NOMO-1 treated with DMSO at 0.1 percent for 48 hours (cell line): Measurements from ENCODE around the gene GPR157.
A peak's percentile ranks its signal among the peaks of the same experiment; 100 is the strongest.

Source experiments
- DNase-seq: peaks from one replicate; lab custom pipeline; 2025; ENCODE audit not compliant: unreplicated experiment; lab: John Stamatoyannopoulos, UW

GPR157 gene

DNA sequence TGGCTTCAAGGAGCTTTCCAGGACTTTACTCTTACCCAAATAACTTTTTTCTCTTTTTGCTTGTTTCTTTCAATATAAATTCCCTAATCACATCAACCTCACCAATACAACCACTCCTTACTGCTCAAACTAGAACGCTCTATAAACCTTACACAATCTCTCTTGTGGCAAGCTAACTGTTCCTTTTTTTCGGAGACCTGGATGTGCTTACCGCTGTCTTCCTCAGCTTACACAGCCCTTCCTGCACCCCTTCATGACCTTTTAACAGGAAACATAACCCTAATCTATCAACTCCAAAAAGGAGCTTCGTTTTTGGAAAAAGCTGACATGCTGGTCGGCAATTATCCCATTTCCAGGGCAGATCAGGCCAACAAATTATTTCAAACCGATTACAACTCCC, 35.3 kb downstream of the GPR157 start:
- peak; percentile 58 for DNase-seq

DNA sequence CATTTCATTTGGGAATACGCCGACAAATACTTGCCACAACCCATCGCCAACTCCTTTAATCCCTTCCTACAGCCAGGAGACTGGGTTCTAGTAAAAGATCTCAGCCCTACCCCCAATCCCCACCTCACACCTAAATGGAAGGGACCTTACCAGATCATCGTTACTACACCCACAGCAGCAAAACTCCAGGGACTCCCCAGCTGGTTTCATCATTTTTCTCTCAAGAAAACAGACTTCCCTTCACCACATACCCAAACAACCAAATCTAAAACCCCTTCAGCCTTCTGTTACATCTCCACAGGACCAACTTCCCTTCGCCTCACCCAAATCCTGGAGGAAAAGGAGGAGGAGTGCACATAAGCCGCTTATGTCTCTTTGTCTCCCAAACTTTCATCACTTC, 35.8 kb downstream of the GPR157 start:
- DNase-seq = no peak

DNA sequence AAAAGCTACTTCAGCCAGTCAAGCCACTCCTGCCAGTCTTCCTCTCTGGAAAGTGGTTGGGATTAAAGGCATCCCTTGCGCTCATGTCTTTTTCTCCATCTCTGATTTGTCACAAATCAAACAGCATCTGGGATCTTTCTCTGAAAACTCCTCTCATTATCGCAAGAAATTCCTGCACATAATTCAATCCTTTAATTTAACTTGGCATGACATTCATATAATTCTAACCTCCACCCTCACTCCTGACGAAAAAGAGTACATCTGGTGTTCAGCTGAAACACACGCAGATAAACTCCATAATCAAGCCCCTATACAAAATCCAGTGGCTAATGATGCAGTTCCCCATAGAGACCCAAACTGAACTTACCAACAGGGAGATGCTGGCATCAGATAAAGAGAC, 40.1 kb downstream of the GPR157 start:
- no peak for DNase-seq

DNA sequence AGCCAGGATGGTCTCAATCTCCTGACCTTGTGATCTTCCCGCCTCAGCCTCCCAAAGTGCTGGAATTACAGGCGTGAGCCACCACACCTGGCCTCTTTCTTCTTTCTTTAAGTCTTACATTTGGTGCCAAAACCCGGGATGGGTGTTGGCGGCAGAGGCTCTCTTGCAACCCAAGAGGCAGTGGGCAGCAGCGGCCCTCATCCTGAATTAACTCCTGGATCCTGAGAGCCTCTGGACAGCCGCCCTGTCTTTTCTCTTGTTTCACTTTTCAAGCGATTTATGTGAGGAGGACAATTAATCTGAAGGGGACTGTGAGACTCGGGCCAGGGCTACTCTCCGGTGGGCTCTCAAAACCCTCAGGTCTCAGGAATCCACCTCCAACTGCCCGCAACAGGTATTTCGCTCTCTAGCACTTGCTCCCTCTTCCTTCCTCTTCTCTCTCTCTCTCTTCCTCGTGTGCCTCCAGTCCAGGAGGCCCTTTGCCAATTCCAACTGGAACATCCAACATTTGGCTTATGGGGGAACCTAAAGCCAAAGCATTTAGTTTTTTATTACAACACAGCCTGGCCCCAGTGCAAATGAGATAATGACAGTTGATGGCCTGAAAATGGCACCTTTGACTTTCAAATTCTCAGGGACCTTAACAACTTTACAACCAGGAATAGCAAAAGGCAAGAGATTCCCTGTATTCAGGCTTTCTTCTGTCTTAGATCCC, 41.3 kb downstream of the GPR157 start:
- DNase-seq = no peak

DNA sequence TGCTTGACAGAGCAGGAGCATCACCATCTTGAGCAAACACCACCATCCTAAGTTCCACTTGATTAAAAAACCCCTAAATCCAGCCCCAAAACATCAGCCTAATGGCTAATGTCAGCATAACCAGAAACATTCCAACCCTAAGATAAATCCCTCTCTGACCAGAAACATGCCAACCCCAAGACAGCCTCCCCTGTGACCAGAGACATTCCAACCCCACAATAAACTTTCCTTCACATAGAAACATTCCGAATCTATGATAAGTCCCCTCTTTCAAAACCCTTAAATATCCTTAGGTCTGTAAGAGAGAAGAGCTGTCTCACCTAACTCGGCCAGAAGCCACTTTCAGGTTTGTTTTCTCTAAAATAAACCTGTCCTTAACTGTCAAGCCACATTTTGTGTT, 42.1 kb downstream of the GPR157 start:
- no peak for DNase-seq

DNA sequence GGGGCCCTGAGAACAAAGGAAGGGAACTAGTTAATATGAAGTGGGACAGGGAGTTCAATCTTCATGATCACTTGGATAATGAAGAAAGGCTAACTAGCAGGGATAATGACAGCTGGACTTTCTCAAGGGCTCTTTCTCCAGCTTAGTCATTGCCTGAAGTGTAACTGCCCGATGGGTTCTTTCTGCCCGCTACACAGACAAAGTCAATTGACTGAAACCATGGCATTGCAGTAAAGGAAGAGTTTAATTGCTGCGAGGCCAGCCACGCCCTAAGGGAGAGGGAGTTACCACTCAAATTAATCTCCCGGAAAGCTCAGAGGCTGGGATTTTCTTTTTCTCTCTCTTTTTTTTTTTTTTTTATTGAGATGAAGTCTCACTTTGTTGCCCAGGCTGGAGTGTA, 42.9 kb downstream of the GPR157 start:
- DNase-seq = peak; percentile 13

DNA sequence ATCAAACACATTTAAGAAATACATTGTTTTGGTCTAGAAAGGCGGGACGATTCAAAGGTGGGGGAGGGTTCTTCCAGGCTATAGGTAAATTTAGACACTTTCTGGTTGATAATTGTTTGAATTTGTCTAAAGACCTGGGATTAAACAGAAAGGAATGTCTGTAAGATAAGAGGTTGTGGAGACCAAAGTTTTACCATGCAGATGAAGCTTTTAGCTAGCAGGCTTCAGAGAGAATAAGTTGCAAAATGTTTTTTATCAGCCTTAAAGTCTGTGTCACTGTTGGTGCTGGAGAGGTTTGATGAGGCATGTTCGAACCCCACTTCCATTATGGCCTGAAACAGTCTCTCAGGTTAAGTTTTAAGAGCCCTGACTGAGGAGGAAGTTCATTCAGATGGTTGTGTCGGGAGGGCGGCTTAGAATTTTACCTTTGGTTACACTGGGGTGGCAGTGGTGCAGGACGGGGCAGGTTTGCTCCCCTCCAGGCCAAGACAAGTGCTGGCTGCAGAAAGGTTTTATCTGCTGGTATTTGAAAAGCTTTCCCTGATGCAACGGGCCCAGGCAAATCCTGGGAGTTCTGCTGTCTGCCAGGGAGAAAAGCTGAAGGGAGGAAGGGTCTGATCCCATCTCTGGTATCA, 43.5 kb downstream of the GPR157 start:
- no peak for DNase-seq

DNA sequence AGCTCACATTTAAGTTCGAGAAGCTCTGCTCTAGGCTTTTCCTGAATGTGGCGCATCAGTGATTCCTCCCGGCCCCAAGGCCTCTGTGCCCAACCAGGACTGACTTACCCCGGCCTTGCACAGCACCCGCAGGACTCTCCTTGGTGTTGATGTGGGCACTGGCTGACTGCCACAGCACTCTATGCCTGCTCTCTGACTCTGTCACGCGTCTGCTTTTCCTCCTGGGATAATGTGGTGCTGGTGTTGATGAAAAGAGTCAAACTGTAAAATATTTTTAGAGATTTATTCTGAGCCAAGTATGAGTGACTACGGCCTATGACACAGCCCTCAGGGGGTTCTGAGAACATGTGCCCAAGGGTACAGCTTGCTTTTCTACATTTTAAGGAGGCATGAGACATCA, 44.0 kb downstream of the GPR157 start:
- no peak for DNase-seq

DNA sequence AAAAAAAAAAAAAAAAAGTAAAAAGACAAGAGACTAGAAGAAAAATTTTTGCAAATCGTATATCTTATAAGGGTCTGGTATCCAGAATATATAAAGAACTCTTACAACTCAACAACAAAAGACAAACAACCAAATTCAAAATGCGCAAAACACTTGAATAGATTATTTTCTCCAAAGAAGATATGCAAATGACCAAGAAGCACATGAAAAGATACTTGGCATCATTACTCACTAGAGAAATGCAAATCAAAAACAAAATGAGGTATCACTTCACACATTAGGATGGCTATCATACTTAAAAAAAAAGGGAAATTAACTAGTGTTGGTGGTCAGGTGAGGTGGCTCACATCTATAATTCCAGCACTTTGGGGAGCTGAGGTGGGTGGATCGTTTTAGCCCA, 47.4 kb downstream of the GPR157 start:
- no peak for DNase-seq

DNA sequence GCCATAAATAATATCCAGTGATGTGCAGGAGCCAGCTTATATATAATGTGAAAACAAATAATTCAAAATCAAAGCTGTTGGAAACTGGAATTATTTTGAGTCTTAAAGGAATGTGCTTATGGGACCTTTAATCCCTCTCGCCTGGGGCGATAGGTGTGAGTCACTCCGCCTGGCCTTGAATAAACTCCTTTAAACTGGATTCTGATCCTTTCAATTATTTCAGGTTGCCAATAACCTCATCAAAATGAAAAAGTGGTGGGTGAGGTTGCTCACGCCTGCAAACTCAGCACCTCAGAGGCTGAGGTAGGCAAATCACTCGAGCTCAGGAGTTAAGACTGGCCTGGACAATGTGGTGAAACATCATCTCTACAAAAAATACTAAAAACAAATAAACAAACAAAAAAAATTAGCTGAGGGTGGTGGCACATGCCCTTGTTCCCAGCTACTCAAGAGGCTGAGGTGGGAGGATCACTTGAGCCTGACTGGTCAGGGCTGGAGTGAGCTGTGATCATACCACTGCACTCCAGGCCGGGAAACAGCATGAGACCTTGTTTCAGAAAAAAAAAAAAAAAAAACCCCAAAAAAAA, 48.1 kb downstream of the GPR157 start:
- DNase-seq = no peak

DNA sequence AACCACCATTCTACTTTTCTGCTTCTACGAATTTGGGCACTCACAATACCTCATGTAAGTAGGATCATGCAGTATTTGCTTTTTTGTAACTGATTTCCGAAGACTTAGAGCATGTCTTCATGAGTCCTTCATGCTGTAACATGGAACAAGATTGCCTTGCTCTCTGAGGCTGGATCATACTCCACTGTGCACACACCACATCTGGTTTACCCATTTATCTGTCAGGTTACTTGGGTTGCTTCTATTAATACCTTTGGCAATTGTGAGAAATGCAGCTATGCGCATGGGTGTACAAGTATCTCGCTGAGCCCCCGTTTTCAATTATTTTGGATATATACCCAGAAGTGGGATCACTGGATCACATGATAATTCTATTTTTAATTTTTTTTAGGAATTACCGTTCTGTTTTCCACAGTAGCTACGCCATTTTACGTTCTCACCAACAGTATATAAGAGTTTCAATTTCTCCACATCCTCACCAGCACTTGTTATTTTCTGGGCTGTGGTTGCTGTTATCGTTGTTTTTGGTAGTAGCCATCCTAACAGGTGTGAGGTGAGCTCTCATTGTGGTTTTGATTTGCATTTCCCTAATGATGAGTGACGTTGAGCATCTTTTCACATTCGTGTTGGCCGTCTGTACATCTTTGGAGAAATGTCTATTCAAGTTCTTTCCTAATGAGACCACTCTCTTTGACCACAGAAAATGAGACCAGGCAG, 48.8 kb downstream of the GPR157 start:
- no peak for DNase-seq

DNA sequence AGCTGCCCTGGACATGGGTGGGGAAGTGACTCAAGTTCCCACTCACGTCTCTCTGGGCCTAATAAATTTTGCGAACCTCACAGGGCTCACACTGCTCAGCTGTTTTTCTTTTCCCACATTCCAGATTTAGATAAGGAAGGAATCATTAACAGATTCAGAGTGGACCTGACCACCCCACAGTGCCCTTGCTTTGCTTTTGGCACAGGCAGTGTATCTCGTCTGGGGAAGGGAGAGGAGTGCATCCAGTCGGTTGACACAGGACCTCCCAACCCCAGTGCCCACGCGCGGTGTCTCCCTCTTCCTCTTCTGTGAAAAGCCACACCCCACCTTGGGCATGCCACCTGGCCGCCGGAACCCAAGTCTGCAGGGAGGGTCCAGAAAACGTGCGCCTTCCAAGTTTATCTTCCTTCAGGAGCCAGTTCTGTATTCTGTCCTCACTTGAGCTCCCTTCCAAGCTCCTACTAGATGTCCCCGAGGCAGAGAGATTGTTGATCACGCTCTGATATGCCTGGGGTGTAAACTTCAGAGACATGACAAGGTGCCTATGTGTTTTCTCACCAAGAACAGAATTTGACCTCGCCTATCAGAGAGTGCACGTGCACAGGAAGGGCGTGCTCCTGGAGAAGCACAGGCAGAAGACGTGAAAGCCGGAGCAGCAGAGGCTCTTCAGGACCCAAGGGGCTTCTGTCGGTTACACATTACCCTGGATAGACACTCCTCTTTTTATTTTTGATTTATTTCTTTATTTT, 50.0 kb downstream of the GPR157 start:
- DNase-seq = no peak

DNA sequence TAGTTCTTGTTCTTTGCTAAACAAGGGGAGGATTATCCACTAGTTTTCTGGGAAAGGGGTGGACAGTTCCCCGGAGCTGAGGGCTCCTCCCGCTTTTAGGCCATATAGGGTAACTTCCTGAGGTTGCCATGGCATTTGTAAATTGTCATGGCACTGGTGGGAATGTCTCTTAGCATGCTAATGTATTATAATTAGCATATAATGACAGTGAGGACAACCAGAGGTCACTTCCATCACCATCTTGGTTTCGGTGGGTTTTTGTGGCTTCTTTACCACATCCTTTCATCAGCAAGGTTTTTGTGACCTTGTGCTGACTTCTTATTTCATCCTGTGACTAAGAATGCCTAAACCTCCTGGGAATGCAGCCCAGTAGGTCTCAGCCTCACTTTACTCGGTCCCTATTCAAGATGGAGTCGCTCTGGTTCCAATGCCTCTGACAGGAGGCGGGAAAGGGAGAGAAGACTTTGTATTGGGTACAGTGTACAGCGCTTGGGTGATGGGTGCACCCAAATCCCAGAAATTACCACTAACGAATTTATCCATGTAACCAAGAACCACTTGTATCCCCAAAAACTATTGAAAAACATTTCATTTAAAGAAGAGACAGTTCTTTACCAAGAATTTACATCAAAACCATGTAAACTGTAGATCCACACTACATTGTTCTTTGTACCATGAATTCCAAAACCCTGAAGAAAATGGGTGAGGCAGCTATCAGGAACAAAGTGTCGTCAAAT, 50.7 kb downstream of the GPR157 start:
- peak; percentile 62 for DNase-seq

DNA sequence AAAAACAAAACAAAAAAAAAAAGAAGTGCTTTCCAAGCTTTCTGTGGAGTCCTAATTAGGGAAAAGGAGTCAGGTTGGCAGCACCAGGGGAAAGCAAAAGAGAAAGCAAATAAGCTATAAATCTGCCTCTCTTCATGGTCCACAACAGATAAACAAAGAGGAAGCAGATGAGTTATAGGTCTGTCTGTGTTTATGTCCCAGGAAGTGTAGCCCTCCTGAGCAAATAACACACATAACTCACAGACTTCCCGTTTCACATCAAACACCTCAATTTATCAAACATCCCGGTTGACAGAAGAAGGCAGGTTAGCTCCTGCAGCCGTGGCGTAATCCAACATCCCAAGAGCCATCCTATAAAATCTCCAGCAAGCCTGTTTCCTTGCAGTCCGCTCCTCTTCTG, 53.9 kb downstream of the GPR157 start:
- DNase-seq = peak; percentile 89

DNA sequence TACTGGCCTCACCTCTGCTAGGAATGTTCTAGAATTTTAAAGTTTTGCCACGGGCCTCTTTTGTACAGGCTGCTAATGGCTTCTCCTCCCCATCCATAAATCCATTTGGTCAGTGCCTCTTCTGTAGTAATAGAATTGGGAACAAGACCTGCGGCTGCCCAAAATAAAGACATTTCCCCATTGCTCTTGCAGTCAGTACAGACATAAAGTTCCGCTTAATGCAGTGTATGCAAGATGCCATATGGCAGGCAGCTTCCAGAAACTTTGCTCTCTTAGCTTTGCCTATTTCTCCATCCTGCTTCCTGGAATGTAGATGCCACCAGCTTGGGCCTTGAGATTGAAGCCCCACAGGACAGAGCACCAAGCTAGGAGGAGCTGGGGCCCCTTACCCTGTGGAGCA, 55.8 kb downstream of the GPR157 start:
- DNase-seq = peak; percentile 57

DNA sequence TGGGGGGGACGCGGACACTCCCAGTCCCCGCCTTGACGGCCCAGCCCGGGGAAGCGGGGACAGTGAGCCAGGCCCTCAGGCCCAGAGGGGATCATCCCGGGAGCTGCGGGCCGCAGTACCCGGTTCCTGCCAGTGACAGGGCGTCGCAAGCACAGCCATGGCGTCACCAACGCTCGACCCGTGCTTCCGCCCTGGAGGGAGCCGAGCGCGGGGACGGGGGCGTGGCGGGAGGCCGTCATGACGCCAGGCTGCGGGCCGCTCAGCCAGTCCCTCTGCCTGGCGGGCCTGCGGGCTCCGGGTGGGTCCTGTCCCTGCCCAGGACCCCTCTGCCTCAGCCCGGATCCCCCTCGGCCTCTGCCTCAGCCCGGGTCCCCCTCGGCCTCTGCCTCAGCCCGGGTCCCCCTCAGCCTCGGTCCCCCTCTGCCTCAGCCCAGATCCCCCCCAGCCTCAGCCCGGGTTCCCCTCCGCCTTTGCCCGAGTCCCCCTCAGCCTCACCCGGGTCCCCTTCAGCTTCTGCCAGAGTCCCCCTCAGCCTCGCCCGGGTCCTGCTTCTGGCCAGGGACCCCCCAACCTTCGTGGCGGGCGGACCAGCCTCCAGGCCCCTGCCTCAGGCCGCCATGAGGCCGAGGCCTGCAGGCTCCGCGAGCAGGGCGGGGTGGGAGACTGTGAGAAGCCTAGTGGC, 57.2 kb downstream of the GPR157 start:
- no peak for DNase-seq

DNA sequence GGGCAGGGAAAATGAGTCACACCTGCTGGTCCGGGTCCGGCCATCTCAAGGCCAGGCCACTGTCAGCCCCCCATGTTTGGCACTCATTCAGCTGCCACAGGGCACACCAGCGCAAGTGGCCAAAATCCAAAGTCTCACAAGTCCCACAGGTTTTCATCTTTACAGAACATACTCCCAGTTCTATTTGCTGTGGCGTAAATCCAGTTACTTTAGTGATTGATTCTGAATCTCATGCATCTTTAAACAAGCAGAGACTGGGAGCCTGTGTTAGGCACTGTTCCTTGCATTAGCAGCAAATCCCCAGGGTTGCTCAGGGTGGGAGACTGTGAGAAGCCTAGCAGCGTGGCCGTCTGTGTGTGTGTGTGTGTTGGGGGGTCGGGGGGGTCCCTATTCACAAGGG, 58.4 kb downstream of the GPR157 start:
- no peak for DNase-seq

DNA sequence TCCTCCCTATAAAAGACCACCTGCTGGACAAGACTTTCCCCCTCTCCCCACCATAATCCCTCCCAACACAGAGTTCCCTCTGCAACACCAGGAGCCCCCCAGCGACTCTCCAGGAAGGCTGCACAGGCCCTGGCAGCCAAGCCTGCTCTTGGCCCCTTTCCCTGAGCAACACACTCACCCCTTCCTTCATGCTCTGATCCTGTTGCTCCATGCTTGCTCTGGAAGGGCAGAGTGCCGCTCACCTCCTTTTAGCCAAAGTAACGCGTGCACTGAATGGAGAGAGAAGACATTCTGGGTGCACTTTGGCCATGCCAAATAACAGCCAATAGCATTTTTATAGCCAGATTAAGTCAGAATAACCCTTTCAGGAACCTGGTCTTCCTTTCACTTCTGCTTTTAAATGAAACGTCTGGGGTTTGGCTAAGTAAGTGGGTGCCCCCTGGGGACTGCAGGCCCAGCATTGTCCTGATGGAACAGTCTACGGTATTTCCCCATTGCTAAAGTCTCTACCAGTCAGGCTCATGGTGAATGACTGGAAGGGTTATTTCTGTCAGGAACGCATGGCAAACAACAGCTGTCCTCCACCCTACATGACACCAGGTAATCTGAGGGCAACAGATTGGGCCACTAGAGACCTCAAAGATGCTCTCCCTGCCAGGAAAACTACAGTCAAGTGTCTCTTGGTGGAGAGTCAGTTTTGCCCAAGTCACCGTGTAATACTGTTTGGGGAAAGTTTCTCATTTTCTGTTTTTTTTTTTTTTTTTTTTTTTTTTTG, 59.4 kb downstream of the GPR157 start, which contains the start of gene SLC2A5:
SLC2A5 (minus strand) TSS at position 310 of the 775 bp plus-strand sequence; CDS start at position 211, 99 bp downstream.
- DNase-seq = peak; percentile 97

DNA sequence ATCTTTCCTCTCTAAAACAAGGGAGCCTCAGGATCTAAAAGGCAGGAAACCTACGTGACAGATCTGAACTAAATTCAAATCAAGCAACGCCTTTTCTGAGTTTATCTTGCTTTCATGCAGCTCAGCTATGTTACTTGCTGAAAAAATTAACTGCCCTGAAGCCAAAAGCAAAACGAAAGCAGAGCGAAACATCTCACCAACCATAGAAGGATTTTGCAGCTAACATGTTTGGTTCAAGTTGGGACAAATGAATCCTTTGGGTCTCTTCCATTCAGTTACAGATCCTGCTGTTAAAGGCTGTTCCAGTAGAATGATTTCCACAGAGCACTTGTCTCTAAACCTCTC, 59.9 kb downstream of the GPR157 start:
- peak; percentile 11 for DNase-seq
